Measurements from ENCODE around the gene MAPK1IP1L. TPM values are rescaled to one million over a fixed set of nuclear protein-coding genes. Genes with fewer than 3 reads are reported as not detected.

The MAPK1IP1L gene
- total and polyA plus RNA-seq, 2 experiments from 2014 or later, result 72.4 to 162 TPM

DNA sequence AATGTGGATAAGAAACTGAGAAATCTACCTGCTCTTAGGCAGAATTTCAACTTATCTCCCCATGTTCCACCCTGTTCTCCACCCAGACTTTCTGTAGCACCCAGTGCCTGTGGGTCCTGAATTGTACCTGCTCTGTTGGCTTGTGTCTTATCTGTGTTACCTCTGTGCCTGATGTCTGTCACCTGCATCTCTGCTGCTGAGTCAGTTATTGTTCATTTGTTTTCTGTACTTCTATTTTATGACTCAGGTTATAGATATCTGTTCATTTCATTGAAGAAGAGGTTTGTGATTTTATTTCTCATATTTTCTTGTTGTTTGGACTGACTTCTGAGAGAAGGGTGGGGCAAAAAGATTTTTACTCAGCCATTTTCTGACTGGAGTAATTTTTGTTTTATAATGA is 12.7 kb upstream of the MAPK1IP1L start:
- no peak overlapping the region for H3K27ac ChIP-seq (ENCODE audit: low read depth)
- H3K4me3 ChIP-seq, result no peak overlapping the region
- no peak overlapping the region for H3K4me2 ChIP-seq
- H2AFZ ChIP-seq, result no peak overlapping the region
- DNase-seq (ENCODE audit: low spot score) (no peak), ATAC-seq (no peak)
- H3K27me3 ChIP-seq (ENCODE audit: insufficient read depth), result peaks cover 28% of the 10 kb centered on the region
- H3K79me2 ChIP-seq (replicated peaks; ENCODE audit: insufficient read depth), result peaks cover 48% of the 10 kb centered on the region
- no peak overlapping the region for H3K27ac Mint-ChIP-seq
- no peaks in the 10 kb centered on the region for H3K9me3 Mint-ChIP-seq
- H3K4me3 Mint-ChIP-seq, result no peak overlapping the region
- peaks cover 60% of the 10 kb centered on the region for H4K20me1 ChIP-seq (replicated peaks; ENCODE audit: insufficient read depth)
- H3K9me2 ChIP-seq (ENCODE audit: insufficient read depth), result no peaks in the 10 kb centered on the region
- H3K4me1 Mint-ChIP-seq, result 0 out of 3 replicates have a peak, but pooled peaks cover 3% of the 10 kb centered on the region
- H3F3A ChIP-seq (replicated peaks; ENCODE audit: low read depth), result no peaks in the 10 kb centered on the region
- no peaks in the 10 kb centered on the region for H3K4me1 ChIP-seq (ENCODE audit: insufficient read depth)
- TF ChIP-seq, protein P1, sequence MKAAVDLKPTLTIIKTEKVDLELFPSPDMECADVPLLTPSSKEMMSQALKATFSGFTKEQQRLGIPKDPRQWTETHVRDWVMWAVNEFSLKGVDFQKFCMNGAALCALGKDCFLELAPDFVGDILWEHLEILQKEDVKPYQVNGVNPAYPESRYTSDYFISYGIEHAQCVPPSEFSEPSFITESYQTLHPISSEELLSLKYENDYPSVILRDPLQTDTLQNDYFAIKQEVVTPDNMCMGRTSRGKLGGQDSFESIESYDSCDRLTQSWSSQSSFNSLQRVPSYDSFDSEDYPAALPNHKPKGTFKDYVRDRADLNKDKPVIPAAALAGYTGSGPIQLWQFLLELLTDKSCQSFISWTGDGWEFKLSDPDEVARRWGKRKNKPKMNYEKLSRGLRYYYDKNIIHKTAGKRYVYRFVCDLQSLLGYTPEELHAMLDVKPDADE (IDR thresholded peaks at IDR 0.05), result no peak
- TF ChIP-seq NANOG (IDR thresholded peaks at IDR 0.05; ENCODE audit: borderline replicate concordance), result no peak
- TF ChIP-seq, protein P2, sequence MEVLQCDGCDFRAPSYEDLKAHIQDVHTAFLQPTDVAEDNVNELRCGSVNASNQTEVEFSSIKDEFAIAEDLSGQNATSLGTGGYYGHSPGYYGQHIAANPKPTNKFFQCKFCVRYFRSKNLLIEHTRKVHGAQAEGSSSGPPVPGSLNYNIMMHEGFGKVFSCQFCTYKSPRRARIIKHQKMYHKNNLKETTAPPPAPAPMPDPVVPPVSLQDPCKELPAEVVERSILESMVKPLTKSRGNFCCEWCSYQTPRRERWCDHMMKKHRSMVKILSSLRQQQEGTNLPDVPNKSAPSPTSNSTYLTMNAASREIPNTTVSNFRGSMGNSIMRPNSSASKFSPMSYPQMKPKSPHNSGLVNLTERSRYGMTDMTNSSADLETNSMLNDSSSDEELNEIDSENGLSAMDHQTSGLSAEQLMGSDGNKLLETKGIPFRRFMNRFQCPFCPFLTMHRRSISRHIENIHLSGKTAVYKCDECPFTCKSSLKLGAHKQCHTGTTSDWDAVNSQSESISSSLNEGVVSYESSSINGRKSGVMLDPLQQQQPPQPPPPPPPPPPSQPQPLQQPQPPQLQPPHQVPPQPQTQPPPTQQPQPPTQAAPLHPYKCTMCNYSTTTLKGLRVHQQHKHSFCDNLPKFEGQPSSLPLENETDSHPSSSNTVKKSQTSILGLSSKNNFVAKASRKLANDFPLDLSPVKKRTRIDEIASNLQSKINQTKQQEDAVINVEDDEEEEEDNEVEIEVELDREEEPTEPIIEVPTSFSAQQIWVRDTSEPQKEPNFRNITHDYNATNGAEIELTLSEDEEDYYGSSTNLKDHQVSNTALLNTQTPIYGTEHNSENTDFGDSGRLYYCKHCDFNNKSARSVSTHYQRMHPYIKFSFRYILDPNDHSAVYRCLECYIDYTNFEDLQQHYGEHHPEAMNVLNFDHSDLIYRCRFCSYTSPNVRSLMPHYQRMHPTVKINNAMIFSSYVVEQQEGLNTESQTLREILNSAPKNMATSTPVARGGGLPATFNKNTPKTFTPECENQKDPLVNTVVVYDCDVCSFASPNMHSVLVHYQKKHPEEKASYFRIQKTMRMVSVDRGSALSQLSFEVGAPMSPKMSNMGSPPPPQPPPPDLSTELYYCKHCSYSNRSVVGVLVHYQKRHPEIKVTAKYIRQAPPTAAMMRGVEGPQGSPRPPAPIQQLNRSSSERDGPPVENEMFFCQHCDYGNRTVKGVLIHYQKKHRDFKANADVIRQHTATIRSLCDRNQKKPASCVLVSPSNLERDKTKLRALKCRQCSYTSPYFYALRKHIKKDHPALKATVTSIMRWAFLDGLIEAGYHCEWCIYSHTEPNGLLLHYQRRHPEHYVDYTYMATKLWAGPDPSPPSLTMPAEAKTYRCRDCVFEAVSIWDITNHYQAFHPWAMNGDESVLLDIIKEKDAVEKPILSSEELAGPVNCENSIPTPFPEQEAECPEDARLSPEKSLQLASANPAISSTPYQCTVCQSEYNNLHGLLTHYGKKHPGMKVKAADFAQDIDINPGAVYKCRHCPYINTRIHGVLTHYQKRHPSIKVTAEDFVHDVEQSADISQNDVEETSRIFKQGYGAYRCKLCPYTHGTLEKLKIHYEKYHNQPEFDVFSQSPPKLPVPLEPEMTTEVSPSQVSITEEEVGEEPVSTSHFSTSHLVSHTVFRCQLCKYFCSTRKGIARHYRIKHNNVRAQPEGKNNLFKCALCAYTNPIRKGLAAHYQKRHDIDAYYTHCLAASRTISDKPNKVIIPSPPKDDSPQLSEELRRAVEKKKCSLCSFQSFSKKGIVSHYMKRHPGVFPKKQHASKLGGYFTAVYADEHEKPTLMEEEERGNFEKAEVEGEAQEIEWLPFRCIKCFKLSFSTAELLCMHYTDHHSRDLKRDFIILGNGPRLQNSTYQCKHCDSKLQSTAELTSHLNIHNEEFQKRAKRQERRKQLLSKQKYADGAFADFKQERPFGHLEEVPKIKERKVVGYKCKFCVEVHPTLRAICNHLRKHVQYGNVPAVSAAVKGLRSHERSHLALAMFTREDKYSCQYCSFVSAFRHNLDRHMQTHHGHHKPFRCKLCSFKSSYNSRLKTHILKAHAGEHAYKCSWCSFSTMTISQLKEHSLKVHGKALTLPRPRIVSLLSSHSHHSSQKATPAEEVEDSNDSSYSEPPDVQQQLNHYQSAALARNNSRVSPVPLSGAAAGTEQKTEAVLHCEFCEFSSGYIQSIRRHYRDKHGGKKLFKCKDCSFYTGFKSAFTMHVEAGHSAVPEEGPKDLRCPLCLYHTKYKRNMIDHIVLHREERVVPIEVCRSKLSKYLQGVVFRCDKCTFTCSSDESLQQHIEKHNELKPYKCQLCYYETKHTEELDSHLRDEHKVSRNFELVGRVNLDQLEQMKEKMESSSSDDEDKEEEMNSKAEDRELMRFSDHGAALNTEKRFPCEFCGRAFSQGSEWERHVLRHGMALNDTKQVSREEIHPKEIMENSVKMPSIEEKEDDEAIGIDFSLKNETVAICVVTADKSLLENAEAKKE (CRISPR knock-in tag; IDR thresholded peaks at IDR 0.05), result no peak
- TF ChIP-seq STAT1 (IDR thresholded peaks at IDR 0.05; ENCODE audit: unreplicated experiment), result no peak
- TF ChIP-seq, protein P3, sequence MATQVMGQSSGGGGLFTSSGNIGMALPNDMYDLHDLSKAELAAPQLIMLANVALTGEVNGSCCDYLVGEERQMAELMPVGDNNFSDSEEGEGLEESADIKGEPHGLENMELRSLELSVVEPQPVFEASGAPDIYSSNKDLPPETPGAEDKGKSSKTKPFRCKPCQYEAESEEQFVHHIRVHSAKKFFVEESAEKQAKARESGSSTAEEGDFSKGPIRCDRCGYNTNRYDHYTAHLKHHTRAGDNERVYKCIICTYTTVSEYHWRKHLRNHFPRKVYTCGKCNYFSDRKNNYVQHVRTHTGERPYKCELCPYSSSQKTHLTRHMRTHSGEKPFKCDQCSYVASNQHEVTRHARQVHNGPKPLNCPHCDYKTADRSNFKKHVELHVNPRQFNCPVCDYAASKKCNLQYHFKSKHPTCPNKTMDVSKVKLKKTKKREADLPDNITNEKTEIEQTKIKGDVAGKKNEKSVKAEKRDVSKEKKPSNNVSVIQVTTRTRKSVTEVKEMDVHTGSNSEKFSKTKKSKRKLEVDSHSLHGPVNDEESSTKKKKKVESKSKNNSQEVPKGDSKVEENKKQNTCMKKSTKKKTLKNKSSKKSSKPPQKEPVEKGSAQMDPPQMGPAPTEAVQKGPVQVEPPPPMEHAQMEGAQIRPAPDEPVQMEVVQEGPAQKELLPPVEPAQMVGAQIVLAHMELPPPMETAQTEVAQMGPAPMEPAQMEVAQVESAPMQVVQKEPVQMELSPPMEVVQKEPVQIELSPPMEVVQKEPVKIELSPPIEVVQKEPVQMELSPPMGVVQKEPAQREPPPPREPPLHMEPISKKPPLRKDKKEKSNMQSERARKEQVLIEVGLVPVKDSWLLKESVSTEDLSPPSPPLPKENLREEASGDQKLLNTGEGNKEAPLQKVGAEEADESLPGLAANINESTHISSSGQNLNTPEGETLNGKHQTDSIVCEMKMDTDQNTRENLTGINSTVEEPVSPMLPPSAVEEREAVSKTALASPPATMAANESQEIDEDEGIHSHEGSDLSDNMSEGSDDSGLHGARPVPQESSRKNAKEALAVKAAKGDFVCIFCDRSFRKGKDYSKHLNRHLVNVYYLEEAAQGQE (IDR thresholded peaks at IDR 0.05; ENCODE audit: unreplicated experiment), result no peak
- TF ChIP-seq EZH2 (IDR thresholded peaks at IDR 0.05; ENCODE audit: low read depth, unreplicated experiment), result no peak
- TF ChIP-seq EZH2phosphoT487 (IDR thresholded peaks at IDR 0.05; ENCODE audit: unreplicated experiment), result no peak
- TF ChIP-seq CREB1 (CRISPR knock-in tag; IDR thresholded peaks at IDR 0.05; ENCODE audit: low read depth), result no peak
- peaks cover 54% of the 10 kb centered on the region for H3K36me3 Mint-ChIP-seq (ENCODE audit: low read depth)
- peaks cover 26% of the 10 kb centered on the region for H3K27me3 Mint-ChIP-seq (ENCODE audit: insufficient read depth, low read depth, poor library complexity)
- peaks cover 5% of the 10 kb centered on the region for H3K36me3 ChIP-seq (ENCODE audit: insufficient read depth)

Measured in GM23338 (cell line).